Measurements from ENCODE around the gene DDIT3.
A peak's percentile ranks its signal among the peaks of the same experiment; 100 is the strongest.
"Not testable (repeated sequence)": the region's sequence is repeated elsewhere in the genome, so short reads cannot be mapped to it uniquely, and the experiment has no call there.

Gene DDIT3

DNA sequence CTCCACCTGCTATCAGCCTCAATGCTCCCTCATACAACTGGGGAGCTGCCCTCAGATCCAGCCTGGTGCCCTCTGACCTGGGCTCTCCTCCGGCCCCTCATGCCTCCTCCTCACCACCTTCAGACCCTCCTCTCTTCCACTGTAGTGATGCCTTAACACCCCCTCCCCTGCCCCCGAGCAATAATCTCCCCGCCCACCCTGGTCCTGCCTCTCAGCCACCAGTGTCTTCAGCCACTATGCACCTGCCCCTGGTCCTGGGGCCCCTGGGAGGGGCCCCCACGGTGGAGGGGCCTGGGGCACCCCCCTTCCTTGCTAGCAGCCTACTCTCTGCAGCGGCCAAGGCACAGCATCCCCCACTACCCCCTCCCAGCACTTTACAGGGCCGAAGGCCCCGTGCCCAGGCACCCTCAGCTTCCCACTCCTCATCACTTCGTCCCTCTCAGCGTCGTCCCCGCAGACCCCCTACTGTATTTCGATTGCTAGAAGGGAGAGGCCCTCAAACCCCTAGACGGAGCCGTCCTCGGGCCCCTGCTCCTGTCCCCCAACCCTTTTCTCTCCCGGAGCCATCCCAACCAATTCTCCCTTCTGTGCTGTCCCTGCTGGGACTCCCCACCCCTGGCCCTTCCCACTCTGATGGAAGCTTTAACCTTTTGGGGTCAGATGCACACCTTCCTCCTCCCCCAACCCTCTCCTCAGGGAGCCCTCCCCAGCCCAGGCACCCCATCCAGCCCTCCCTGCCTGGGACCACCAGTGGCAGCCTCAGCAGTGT, 5.5 kb upstream of the DDIT3 start:
- DNase-seq (ENCODE audit: low read depth in 1 of 2, low spot score in 1 of 2): no peak

DNA sequence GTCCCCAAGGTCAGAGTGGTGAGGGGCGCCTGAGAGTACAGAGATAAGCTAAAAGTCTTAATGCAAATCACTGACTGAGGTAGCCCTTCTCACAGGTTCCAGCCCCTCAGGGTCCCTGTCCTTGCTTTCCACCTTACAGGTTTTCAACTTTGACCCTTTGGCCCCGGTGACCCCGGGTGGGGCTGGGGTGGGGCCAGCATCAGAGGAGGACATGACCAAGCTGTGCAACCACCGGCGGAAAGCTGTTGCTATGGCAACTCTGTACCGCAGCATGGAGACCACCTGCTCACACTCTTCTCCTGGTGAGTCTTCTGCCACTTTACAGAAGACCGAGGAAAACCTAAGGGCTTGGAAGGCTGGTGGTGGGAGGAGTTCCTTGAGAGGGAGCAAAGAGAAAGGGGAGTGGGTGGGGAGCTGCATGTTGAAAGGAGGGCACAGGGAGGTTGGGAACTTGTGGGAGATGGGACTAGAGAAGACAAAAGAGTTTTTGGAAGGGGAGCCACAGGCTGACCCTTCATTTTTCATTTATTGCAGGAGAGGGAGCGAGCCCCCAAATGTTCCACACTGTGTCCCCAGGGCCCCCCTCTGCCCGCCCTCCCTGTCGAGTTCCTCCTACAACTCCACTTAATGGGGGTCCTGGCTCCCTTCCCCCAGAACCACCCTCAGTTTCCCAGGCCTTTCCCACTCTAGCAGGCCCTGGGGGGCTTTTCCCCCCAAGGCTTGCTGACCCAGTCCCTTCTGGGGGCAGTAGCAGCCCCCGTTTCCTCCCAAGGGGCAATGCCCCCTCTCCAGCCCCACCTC, 4.7 kb upstream of the DDIT3 start:
- no peak for DNase-seq (ENCODE audit: low read depth in 1 of 2, low spot score in 1 of 2)

DNA sequence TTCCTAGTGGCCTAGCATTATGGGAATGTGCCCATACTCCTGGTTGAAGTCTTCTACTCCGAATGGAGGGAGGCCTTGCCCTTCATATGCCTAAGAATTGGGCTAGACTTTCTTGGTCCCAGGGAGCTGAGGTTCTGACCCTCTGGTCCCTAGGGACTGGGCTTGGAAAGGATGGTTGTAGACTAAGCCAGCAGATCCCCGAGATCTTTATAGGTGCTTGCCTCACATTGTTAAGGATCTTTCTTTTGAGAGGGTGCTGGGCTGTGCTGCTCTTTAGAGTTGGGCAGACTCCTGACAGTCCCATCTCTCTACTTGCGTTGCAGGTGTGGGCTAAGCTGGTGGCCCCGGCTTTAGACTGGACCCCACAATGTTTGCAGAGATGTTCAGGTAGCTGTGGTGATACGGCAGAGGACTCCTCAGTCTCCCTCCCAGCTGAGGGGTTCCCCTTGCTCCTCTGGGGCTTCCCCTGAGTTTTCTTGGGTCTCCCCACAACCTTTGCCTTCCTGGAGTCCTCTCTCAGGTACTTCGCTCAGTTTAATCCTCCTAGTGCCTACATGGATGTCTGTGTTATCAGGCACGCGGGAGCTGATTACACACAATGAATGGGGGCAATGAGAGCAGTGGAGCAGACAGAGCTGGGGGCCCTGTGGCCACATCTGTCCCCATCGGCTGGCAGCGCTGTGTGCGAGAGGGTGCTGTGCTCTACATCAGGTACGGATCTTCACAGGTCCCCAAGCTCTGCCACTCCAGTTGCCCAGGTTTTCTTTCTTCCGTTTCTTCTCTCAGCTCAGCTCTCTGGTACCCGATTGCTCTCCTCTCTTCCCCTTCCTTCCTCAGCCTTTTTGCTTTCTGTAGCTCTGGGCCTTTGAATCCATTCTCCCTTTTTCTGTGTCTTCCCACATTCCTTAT, 3.6 kb upstream of the DDIT3 start:
- no peak for DNase-seq (ENCODE audit: low read depth in 1 of 2, low spot score in 1 of 2)

DNA sequence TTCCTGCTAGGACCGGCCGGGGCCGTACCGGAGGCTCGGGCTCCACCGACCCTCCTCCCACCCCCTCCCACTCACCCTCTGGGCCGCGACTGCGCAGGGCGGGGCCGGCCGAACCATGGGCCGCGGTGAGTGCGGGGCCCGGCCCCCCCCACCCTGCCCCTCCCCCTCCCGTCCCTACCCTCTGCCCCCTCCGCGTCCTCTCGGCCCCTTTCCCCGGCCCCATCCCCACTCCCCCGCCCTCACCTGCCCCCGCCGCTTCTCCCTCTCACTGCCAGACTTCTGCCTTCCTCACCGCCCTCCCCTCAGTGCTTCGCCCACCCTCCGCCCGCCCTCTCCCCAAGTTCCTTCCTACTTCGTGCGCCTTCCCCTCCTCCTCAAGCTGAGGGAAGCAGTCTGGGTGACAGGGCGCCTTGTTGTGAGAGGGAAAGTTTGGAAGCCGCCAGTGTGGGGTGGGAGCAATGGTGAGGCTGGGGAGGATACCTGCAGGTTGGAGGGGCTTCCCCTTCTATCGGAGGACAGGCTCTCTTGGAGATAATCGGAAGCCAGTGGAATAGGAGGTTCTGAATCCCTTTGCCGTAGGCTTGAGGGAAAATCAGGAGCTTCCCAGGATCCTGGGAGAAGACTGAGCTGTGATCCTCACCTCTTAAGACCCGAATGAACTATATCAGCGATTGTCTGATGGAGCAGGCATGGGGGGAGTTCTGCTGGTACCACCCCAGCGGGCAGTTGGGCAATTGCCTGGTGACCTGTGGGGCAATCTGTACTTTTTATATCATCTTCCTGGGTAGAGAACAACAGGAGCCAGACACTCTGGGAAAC, 2.8 kb upstream of the DDIT3 start:
- DNase-seq (ENCODE audit: low read depth in 1 of 2, low spot score in 1 of 2): peak in 1 of 2 donors; percentile 39

DNA sequence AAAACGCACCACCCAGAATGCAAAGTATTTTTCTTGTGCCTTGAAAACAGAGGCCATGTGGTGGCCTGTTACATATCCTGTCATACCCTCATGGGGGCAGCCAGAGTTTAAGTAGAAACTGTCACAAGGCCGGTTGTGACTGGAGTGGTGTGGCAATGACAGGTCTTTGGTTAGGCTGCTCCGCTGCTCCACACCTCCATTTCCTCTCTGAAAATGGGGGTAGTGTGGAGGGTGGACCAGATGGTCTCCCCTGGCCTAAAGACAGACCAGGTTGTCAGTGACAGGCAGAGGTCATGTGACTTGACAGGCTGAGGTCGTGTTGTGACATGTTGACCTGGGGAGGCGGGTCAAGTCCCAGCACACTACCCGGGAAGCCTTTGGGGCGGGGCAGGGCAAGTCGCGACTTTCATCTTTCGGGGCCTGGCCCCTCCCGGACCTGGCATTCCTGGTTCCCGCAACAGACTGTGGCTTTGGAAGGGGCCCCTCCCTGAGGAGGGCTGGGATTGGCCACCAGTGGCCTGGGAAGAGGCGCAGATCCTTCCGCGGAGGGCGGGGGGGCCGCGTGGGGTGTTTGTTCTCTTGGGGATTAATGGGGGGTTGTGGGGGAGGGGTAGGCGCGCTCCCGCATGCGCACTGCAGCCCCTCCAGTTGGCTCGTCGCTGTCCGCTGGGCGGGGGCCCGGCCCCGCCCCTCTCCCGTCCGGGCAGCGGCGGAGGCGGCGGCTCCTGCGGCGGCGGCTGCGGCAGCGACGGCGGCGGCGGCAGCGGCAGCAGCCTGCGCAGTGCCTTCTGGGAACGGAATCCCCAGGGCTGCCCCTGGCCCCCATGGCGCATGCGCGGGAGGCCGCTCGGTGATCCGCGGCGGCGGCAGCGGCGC, 1.9 kb upstream of the DDIT3 start, which contains the start of gene MBD6:
MBD6 (plus strand) TSS at position 814 of the 876 bp plus-strand sequence. CDS start 1,480 bp downstream, outside the sequence.
- peak; percentile 79 to 90 for DNase-seq (ENCODE audit: low read depth in 1 of 2, low spot score in 1 of 2)

DNA sequence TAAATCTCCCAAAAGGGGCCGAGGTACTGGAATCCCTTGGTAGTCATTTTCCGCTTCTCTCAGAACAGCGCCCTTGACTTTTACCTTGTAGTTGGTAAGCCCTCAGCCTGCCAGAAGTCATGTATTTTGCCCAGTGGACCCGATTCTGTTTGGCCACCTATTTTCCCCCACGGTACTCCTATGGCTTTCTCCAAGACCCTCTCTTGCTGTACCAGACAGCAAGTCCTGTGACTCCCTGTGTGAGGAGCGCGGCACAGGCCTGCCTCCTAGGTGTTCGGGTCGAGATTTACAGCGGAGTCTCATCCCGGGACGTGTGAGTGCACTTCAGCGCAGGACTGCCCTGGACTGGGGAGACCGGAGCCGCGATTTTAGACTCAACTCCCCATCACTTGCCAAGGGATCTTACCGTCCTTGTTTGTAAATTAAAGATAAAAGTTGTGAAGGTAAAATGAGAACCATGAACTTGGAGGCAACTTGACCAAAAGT, 1.3 kb upstream of the DDIT3 start:
- no peak for DNase-seq (ENCODE audit: low read depth in 1 of 2, low spot score in 1 of 2)

DNA sequence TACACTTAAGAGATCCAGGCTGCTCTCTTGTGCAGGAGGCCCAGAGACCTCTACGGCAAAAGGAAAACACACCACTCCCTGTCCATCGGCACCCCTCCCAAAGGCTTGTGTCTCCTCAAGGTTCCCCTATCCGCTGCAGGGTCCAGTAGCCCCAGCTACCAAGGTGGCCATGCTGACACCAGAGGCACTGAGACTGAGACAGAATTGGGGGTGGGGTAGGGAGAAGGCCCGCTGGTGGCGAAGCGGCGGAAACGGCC, 590 bp downstream of the DDIT3 start:
- DNase-seq (ENCODE audit: low read depth in 1 of 2, low spot score in 1 of 2): no peak

DNA sequence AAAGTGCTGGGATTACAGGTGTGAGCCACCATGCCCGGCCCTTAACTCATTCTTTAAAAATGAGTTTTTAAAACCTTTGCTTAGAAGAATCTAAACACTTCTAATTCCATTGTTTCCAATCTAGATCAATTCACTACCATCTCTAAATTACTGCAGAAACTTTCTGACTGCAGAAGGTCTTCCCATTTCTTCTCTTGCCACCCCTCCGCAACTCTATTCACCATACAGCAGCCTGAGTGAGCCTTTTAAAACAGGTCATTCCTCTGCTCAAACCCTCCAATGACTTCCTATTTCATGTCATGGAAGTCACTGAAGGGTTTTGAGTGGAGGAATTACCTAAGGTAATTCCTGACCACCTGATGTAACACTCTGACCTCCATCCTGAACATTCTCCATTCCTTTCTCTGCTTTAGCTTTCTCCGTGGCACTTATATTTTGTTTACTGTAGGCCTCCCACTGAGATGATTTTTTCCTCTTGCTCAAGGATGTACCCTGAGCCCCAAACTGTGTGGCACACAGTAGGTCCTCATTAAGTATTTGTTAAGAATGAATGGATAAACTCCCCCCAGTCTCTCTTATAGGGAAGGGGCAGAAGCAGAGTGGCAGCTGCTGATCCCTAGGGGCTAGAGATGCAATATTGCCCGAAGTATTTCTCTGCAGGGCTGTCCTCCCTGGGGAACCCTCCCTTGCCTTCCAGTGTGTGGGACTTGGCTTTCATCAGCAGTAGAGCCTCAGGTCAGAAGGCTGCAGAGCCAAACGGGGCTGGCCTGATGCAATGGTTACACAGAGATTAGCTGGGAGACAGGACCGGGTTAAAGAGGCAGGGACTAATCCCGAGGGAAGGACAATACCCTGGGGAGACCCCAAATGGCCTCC, 1.2 kb downstream of the DDIT3 start:
- DNase-seq (ENCODE audit: low read depth in 1 of 2, low spot score in 1 of 2): no peak

DNA sequence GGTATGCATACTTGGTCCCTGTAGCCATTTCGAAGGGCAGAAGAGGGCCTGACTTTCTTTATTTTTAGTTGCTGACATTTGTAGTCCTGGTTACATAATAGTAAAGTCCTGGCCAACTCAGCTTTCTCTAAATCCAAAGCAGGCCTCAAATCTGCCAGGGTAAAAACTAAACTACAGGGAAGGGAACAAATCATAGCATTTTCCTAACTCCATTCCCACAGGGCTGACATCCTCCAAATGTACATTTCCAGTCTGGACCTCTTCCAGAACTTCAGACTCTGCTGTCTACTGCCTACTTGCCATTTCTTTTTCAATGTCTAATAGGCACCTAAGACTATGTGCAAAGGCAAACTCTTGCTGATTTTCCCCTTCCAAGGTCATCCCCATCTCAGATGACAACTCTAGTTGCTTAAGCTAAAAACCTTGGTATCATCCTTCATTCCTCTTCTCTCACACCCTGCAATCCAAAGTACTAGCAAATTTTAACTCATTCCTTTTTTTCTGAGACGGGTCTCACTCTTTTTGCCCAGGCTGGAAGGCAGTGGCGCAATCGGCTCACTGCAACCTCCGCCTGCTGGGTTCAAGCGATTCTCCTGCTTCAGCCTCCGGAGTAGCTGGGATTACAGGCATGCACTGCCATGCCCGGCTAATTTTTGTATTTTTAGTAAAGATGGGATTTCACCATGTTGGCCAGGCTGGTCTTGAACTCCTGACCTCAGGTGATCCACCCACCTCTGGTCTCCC, 2.0 kb downstream of the DDIT3 start:
- DNase-seq (ENCODE audit: low read depth in 1 of 2, low spot score in 1 of 2): no peak

DNA sequence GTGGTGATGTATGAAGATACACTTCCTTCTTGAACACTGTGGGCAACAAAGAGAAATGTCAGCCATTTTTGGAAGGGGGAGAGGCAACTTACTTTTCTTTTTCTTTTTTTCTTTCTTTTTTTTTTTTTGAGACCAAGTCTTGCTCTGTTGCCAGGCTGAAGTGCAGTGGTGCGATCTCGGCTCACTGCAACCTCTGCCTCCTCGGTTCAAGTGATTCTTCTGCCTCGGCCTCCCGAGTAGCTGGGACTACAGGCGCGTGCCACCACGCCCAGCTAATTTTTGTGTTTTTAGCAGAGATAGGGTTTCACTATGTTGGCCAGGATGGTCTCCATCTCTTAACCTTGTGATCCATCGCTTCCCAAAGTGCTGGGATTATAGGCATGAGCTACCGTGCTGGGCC, 2.6 kb downstream of the DDIT3 start:
- not testable (repeated sequence) for DNase-seq (ENCODE audit: low read depth in 1 of 2, low spot score in 1 of 2)

DNA sequence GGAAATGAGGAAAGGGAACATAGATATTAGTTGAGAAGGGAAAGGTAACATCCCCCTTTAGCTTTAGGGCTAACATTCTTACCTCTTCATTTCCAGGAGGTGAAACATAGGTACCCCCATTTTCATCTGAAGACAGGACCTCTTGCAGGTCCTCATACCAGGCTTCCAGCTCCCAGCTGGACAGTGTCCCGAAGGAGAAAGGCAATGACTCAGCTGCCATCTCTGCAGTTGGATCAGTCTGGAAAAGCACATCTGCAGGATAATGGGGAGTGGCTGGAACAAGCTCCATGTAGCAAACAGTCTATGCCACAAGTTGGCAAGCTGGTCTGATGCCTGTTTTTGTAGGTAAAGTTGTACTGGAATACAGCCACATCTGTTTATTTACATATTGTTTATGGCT, 3.1 kb downstream of the DDIT3 start:
- no peak for DNase-seq (ENCODE audit: low read depth in 1 of 2, low spot score in 1 of 2)

DNA sequence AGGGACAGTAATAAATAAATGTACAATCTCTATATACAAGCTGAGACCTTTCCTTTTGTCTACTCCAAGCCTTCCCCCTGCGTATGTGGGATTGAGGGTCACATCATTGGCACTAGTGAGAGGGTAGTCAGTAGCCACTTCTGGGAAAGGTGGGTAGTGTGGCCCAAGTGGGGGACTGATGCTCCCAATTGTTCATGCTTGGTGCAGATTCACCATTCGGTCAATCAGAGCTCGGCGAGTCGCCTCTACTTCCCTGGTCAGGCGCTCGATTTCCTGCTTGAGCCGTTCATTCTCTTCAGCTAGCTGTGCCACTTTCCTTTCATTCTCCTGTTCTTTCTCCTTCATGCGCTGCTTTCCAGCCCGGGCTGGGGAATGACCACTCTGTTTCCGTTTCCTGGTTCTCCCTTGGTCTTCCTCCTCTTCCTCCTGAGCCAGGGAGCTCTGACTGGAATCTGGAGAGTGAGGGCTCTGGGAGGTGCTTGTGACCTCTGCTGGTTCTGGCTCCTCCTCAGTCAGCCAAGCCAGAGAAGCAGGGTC, 3.6 kb downstream of the DDIT3 start:
- DNase-seq (ENCODE audit: low read depth in 1 of 2, low spot score in 1 of 2): no peak

DNA sequence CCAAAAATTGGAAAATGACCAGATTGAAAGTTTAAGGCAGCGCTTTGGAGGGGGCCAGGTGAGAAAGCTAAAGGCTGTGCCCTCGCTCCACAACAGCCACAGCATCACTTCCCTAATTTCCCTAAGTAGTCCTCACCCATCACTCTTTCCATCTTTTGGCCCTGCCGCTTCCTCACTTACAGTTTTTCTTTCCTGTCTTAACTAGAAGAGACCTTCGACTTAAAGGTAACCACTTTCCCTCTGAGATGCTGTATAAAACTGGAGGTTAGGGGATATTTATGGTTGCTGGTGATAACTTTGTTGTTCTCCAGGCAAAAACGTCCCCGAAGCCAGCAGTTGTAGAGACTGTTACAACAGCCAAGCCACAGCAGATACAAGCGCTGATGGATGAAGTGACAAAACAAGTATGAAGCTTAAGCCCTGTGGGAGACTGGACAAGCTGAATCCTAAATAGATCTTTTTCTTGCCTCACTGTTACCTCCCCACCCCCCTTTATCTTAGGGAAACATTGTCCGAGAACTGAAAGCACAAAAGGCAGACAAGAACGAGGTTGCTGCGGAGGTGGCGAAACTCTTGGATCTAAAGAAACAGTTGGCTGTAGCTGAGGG, 4.3 kb downstream of the DDIT3 start:
- DNase-seq (ENCODE audit: low read depth in 1 of 2, low spot score in 1 of 2): no peak

DNA sequence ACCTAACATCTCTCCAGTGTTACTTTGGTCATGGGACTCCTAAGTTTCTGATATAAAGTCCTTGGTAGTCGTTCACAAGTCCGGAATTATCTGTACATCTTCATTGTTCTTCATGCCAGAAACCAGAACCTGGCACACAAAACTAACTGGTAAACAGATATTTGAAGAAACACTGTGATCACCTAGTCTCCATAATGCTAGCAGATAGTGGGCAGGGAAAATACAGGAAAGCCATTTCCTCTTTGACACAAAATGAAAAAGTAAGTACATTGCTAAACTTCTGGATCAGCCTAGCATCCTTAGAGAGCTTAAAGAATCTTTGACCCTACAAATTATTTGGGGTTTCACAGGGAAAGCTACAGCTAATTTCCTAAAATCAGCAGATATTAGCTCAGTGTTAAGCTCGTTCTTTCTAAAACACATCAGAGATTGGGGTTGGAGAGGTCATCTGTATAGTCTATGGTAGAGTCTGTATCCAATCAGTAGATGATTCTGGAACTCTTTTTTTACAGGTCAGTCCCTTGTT, 4.8 kb downstream of the DDIT3 start:
- DNase-seq (ENCODE audit: low read depth in 1 of 2, low spot score in 1 of 2): no peak

DNA sequence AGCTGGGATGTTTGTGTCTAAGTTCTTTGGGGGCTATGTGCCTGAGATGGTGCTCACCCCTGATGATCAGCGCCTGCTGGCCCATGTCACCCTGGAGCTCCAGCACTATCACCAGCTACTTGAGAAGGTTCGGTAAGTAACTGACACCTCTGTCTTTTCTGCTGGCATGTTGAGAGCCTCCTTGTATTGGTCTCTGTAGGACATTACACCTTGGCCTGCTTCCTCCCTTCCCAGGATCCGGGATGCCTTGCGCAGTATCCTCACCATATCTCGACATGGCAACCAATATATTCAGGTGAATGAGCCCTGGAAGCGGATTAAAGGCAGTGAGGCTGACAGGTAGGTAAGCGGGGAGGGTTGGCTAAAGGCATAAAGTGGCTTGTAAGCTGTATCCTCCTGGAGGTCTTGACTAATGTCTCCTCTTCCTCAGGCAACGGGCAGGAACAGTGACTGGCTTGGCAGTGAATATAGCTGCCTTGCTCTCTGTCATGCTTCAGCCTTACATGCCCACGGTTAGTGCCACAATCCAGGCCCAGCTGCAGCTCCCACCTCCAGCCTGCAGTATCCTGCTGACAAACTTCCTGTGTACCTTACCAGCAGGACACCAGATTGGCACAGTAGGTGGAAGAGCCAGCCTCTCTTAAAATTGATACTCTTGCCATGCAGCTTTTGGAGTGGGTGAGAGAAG, 5.5 kb downstream of the DDIT3 start:
- no peak for DNase-seq (ENCODE audit: low read depth in 1 of 2, low spot score in 1 of 2)

DNA sequence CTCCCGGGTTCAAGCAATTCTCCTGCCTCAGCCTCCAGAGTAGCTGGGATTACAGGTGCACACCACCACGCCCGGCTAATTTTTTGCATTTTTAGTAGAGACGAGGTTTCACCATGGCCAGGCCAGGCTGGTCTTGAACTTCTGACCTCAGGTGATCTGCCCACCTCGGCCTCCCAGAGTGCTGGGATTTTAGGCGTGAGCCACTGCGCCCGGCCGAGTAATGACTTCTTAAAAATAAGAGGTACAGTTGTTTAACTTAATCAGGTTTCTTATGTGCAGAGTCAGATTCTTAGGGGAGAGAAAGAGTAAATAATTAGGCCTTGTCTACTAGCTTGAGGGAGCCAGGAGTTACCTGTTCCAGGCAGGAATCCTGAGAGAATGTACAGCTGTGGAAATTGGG, 6.1 kb downstream of the DDIT3 start:
- not testable (repeated sequence) for DNase-seq (ENCODE audit: low read depth in 1 of 2, low spot score in 1 of 2)
